Measurements from ENCODE around the gene MSANTD7. TPM values are rescaled to one million over a fixed set of nuclear protein-coding genes. Genes with fewer than 3 reads are reported as not detected.

Gene MSANTD7
- total and polyA plus RNA-seq, 9 of the 15 experiments (the other 6 are each of a cell fraction or from before 2014, with no cell fraction given) = 5.2 to 27.3 (median 23.6) TPM

GRCh38 chr10:14837757-14838581, at the start of gene MSANTD7, which contains the start of the genes CDNF and HSPA14 (continued):
- TF ChIP-seq ZNF57 (CRISPR knock-in tag; IDR thresholded peaks at IDR 0.05) (no peak), EP400 (IDR thresholded peaks at IDR 0.05) (peak; percentile 85), ZSCAN29 (IDR thresholded peaks at IDR 0.05) (0 out of 2 replicates have a peak, but pooled peaks have one; percentile 70), U2AF1 (optimal IDR thresholded peaks at IDR 0.05; ENCODE audit: low read depth, low read length) (no peak), CAMTA2 (CRISPR knock-in tag; conservative IDR thresholded peaks at IDR 0.05) (no peak), GATAD2B (IDR thresholded peaks at IDR 0.05; ENCODE audit: borderline replicate concordance) (no peak), NFE2L1 (tag; IDR thresholded peaks at IDR 0.05; ENCODE audit: borderline replicate concordance, low read depth) (no peak), PHB (CRISPR knock-in tag; IDR thresholded peaks at IDR 0.05) (no peak), ZNF77 (CRISPR knock-in tag; IDR thresholded peaks at IDR 0.05) (no peak), ZNF140 (CRISPR knock-in tag; IDR thresholded peaks at IDR 0.05) (no peak), TEAD1 (CRISPR knock-in tag; IDR thresholded peaks at IDR 0.05) (peak in 1 of 2 experiments; percentile 79; a peak in 3 of 4 replicates), TSHZ1 (CRISPR knock-in tag; IDR thresholded peaks at IDR 0.05) (no peak), ZC3H4 (CRISPR knock-in tag; IDR thresholded peaks at IDR 0.05; ENCODE audit: borderline replicate concordance) (no peak), ZNF398 (CRISPR knock-in tag; IDR thresholded peaks at IDR 0.05) (no peak), AFF4 (CRISPR knock-in tag; IDR thresholded peaks at IDR 0.05) (0 out of 2 replicates have a peak, but pooled peaks have one; percentile 75), HDAC3 (IDR thresholded peaks at IDR 0.05; ENCODE audit: borderline replicate concordance, partially characterized antibody) (no peak), CBFA2T2 (conservative IDR thresholded peaks at IDR 0.05) (no peak), ZKSCAN8 (CRISPR knock-in tag; IDR thresholded peaks at IDR 0.05) (no peak)

Data from K562 (cell line).